Astrocyte of the spinal cord (primary cell): ENCODE results near the gene MAP3K20.
"Not testable (repeated sequence)": the region's sequence is repeated elsewhere in the genome, so short reads cannot be mapped to it uniquely, and the experiment has no call there.

ENCODE experiments used
- DNase-seq: peaks from one replicate; pipeline ENCODE4 v3.0.0; 2011; ENCODE audit warnings: low read depth, low spot score
- H3K4me3 ChIP-seq: 2 replicates; pipeline ENCODE4 v1.5.1; 2011; ENCODE audit warnings: low read depth, mild to moderate bottlenecking, low read length, moderate library complexity
- CTCF ChIP-seq: IDR thresholded peaks from 2 replicates; pipeline ENCODE4 v1.5.1; 2012; ENCODE audit warnings: low read depth, mild to moderate bottlenecking, low read length, inconsistent platforms
- in situ Hi-C: cut with HindIII; loops from 2 replicates; pipeline ENCODE4 v1.10.0; 2017; ENCODE audit warnings: low sequenced_read_pairs

MAP3K20 gene

GRCh38 chr2:173161507-173161906 is 85.9 kb downstream of the MAP3K20 start:
- no peak overlapping the region for H3K4me3 ChIP-seq
- in situ Hi-C loops: no loop called here
- TF ChIP-seq CTCF: no peak
- no peak for DNase-seq

- in situ Hi-C loops, DNase-seq, H3K4me3 ChIP-seq: not testable (repeated sequence)
Observed at GRCh38 chr2:173163357-173163756, 87.7 kb downstream of the MAP3K20 start.

- H3K4me3 ChIP-seq: no peak overlapping the region
- in situ Hi-C loops: no loop called here
- TF ChIP-seq CTCF: no peak
- no peak for DNase-seq
Observed at GRCh38 chr2:173164396-173164795, 88.8 kb downstream of the MAP3K20 start.

- DNase-seq: no peak
- no peak overlapping the region for H3K4me3 ChIP-seq
- TF ChIP-seq CTCF: no peak
- in situ Hi-C loops: no loop called here
Observed at GRCh38 chr2:173165443-173166238, 90.0 kb downstream of the MAP3K20 start.

- TF ChIP-seq CTCF: no peak
- no peak for DNase-seq
- in situ Hi-C loops: no loop called here
- H3K4me3 ChIP-seq: no peak overlapping the region
Observed at GRCh38 chr2:173171321-173171720, 95.7 kb downstream of the MAP3K20 start.

- no peak for DNase-seq
- H3K4me3 ChIP-seq: no peak overlapping the region
- TF ChIP-seq CTCF: no peak
- in situ Hi-C loops: no loop called here
Observed at GRCh38 chr2:173171924-173172643, 96.4 kb downstream of the MAP3K20 start.

- H3K4me3 ChIP-seq, DNase-seq, in situ Hi-C loops: not testable (repeated sequence)
Observed at GRCh38 chr2:173174339-173174738, 98.7 kb downstream of the MAP3K20 start.
